ENCODE data around the gene ARHGAP30. TPM values are rescaled to one million over a fixed set of nuclear protein-coding genes. Genes with fewer than 3 reads are reported as not detected.

Gene ARHGAP30
- total and polyA plus RNA-seq, 2 of the 8 experiments (the other 6 are each of a cell fraction or from before 2014, with no cell fraction given): 0.27 to 0.39 TPM

DNA sequence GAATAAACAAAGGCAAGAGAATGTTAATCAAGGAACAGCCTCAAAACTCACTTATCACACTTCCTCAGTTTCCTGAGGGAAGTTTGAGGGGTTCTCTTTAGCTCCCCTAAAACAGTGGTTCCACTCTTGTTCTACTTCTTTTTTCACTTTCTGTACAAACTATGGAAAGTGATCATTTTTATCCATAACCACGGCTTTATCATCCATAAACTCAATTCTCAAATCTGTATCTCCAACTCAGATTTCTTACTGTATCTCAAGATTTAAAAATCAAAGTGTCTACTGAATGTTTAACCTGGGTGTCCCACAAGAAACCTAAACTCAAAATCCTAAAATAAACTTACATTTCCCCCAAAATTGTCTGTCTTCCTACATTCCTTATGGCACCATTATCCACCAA, 44.2 kb upstream of the ARHGAP30 start:
- Histone ChIP-seq H3K18ac (ENCODE audit: extremely low read depth, low read length) (no peak overlapping the region), H3K4ac (replicated peaks; ENCODE audit: insufficient read length, low read depth, low read length) (no peak overlapping the region), H2BK12ac (ENCODE audit: low read depth, low read length) (no peak overlapping the region), H3K4me1 (replicated peaks in 1 of 4; ENCODE audit: control insufficient read depth in 3 of 4, insufficient read depth in 4 of 4, low read length in 3 of 4) (peaks cover 3 to 4% (median 3%) of the 10 kb centered on the region in 4 experiments; a peak in 6 of 7 replicates), H2BK15ac (ENCODE audit: low read length) (no peak overlapping the region), H3K27ac (ENCODE audit: low read depth, low read length) (no peak overlapping the region), H3K9ac (replicated peaks in 1 of 4; ENCODE audit: extremely low read depth in 1 of 4, low read depth in 3 of 4, low read length in 3 of 4) (no peak overlapping the region), H3K79me1 (ENCODE audit: low read depth, low read length) (peaks cover 14% of the 10 kb centered on the region), H3K56ac (replicated peaks; ENCODE audit: insufficient read length, low read depth, low read length) (no peak overlapping the region), H3K79me2 (ENCODE audit: control insufficient read depth in 1 of 2, insufficient read depth in 2 of 2, low read length in 2 of 2) (peaks cover 4 to 75% of the 10 kb centered on the region in 2 experiments; a peak in 3 of 4 replicates), H3K23me2 (ENCODE audit: low read depth, low read length) (peaks cover 11% of the 10 kb centered on the region), H3K14ac (ENCODE audit: insufficient read length) (no peak overlapping the region), H3K23ac (ENCODE audit: insufficient read length) (no peak overlapping the region), H2BK20ac (ENCODE audit: low read length) (no peak overlapping the region), H4K8ac (ENCODE audit: extremely low read depth, insufficient read depth, low read length) (no peak overlapping the region), H2BK5ac (ENCODE audit: low read depth, low read length) (no peak overlapping the region), H3K36me3 (ENCODE audit: control insufficient read depth in 2 of 4, insufficient read depth in 4 of 4, low read length in 3 of 4) (peaks cover 0 to 3% (median 0%) of the 10 kb centered on the region in 4 experiments; a peak in 1 of 8 replicates), H3K9me3 (ENCODE audit: insufficient read depth in 2 of 2, low read depth in 1 of 2, low read length in 1 of 2) (no peaks in the 10 kb centered on the region), H3K4me2 (ENCODE audit: insufficient read depth in 1 of 2, low read depth in 2 of 2, low read length in 2 of 2) (no peak overlapping the region), H3K4me3 (ENCODE audit: extremely low read depth in 1 of 4, insufficient read depth in 2 of 4, low read depth in 3 of 4, low read length in 4 of 4) (no peak overlapping the region), H4K20me1 (replicated peaks in 1 of 2; ENCODE audit: control insufficient read depth in 1 of 2, insufficient read depth in 2 of 2, low read length in 2 of 2) (peaks cover 0 to 3% of the 10 kb centered on the region in 2 experiments), H2AK5ac (ENCODE audit: low read depth, low read length) (no peak overlapping the region), H2BK120ac (replicated peaks; ENCODE audit: low read depth, low read length) (no peak overlapping the region), H3K27me3 (replicated peaks in 1 of 4; ENCODE audit: control insufficient read depth in 3 of 4, extremely low read depth in 1 of 4, insufficient read depth in 3 of 4, low read length in 3 of 4) (no peaks in the 10 kb centered on the region), H4K5ac (ENCODE audit: insufficient read length, low read depth, low read length) (no peak overlapping the region), H2AFZ (ENCODE audit: low read length) (no peak overlapping the region), H4K91ac (replicated peaks; ENCODE audit: insufficient read length, low read length) (no peak overlapping the region)
- ChIA-PET POLR2A (ENCODE audit: partially characterized antibody) (interaction anchor here (1.4 kb wide), 1 partner anchor 13 kb away, joined by 3 read pairs; no protein-coding TSS in a partner anchor), CTCF (ENCODE audit: partially characterized antibody) (interaction anchor here (5.0 kb wide), 1 partner anchor 16 kb away, joined by 33 read pairs; the partner anchor contains the start of gene KLHDC9)
- 88% methylated on average over 1 of the region's 1 CpG; no CpG with 5 or more reads in 1 of the 2 experiments for WGBS, 2 experiments (ENCODE audit: extremely low coverage in 1 of 2, insufficient coverage in 1 of 2, insufficient read length in 1 of 2, insufficient replicate concordance in 2 of 2, low coverage in 1 of 2, low lambda C conversion rate in 2 of 2, missing lambda C conversion rate in 1 of 2)
- DNase-seq (ENCODE audit: low read depth in 1 of 2, low spot score in 2 of 2) (no peak), FAIRE-seq (no peak)
- TF ChIP-seq FOSL1 (IDR thresholded peaks at IDR 0.05; ENCODE audit: insufficient read depth, low read depth, low read length) (no peak), TCF12 (IDR thresholded peaks at IDR 0.05; ENCODE audit: low read depth, low read length) (no peak), MAFK (IDR thresholded peaks at IDR 0.05; ENCODE audit: low read depth, low read length) (no peak), BRCA1 (IDR thresholded peaks at IDR 0.05; ENCODE audit: low read depth, low read length) (no peak), CTBP2 (IDR thresholded peaks at IDR 0.05; ENCODE audit: borderline replicate concordance, insufficient read depth, insufficient read length, low read length) (no peak), CBX8 (IDR thresholded peaks at IDR 0.05; ENCODE audit: borderline replicate concordance, low read depth, low read length) (no peak), HDAC6 (IDR thresholded peaks at IDR 0.05; ENCODE audit: low read depth, low read length) (no peak), TAF1 (IDR thresholded peaks at IDR 0.05; ENCODE audit: low read depth, low read length) (no peak), JUND (IDR thresholded peaks at IDR 0.05; ENCODE audit: low read length) (no peak), HDAC2 (IDR thresholded peaks at IDR 0.05; ENCODE audit: borderline replicate concordance in 1 of 2, low read depth in 2 of 2, low read length in 2 of 2) (no peak), KDM4A (IDR thresholded peaks at IDR 0.05; ENCODE audit: low read depth, low read length, severe bottlenecking) (no peak), TBP (IDR thresholded peaks at IDR 0.05; ENCODE audit: low read depth, low read length) (no peak)
- TF ChIP-seq, protein P1, sequence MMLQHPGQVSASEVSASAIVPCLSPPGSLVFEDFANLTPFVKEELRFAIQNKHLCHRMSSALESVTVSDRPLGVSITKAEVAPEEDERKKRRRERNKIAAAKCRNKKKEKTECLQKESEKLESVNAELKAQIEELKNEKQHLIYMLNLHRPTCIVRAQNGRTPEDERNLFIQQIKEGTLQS (IDR thresholded peaks at IDR 0.05; ENCODE audit: insufficient read depth, low read depth, low read length): no peak

All from H1 (cell line).